HG03045 (cell line): Measurements from ENCODE around the gene MEDAG.
"Not testable (repeated sequence)": the region's sequence is repeated elsewhere in the genome, so short reads cannot be mapped to it uniquely, and the experiment has no call there.

Experiments used
- ATAC-seq: cut with Tn5 transposase; IDR thresholded peaks from one replicate; pipeline ENCODE4 v1.9.1; 2021; ENCODE audit warnings: mild to moderate bottlenecking, moderate library complexity; ENCODE audit not compliant: unreplicated experiment

MEDAG gene

GRCh38 chr13:30906411-30907051 is 460 bp downstream of the MEDAG start:
- no peak for ATAC-seq

- ATAC-seq: no peak
Observed at GRCh38 chr13:30907121-30907861, 1.2 kb downstream of the MEDAG start.

- ATAC-seq: no peak
Observed at GRCh38 chr13:30908416-30908980, 2.4 kb downstream of the MEDAG start.

DNA sequence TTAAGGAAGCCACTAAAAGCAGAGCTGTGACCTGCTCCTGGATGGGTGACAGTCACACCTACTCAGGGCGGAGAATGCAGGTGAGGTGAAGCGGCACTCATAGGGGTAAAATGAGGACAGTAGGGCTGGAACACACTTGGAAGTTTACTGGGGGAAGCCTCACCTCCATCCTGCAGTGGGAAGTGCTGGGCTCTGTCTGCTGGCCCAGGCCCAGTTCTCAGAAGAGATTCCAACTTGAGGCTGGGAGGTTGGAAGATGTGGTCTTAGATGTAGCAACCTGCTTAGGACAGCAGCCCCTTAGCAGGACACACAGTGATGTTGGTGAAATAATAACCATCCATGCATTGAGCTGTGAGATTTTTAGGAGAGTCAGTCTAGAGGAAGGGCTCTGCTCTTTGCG is 4.6 kb downstream of the MEDAG start:
- ATAC-seq: no peak

GRCh38 chr13:30915691-30916541 is 9.8 kb downstream of the MEDAG start:
- no peak for ATAC-seq

DNA sequence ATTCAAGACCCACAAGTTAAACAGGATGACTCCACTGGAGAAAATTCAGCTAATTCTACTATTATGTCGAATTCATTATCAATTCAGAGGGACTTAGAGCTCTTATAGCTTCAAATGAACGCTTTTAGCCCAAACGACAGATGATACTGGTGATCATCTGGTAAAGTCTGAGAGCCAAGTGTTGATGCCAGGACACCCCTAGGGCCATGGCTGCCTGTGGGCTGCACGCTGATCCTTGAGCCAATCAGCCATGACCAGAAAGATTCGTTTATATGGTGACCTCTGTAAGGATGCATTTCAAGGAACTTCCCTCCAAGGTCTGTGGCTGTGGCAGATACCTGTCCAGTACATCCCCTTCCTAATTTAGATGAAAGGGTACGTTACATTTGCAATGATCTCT is 10.9 kb downstream of the MEDAG start:
- no peak for ATAC-seq

DNA sequence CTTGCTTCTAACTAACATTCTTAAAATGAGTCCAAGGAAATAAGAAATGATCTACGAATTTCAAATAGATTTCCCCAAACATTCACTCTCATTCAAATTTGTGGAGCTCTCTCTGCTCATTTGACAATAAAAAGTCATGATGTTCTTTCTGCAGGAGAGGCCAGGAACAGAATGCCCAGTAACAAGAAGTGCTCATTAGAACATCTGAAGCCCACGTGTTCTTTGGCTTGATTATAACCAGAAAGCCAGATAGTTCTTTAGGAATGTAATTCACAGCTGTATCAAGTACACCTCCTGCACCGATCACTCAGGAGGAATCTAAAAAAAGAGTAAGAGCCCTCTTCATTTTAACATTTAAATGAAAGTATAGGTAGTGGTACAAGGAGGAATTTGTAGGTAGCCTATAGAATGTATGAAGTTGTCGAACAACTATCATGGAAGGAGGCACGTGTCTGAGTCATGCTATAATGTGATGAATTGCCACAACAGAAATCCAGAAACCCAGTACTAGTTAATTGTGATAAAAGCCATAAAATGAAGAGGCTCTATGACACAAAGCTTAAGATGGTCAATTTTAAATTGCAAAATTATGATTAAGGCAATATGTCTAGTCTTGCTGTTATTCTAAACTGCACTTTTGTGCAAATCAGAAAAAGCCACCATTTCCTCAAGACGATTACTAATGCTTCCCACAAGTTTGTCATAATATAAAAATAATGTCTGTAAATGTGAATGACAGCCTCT is 12.8 kb downstream of the MEDAG start:
- no peak for ATAC-seq

GRCh38 chr13:30920162-30920909 is 14.3 kb downstream of the MEDAG start:
- ATAC-seq: no peak

DNA sequence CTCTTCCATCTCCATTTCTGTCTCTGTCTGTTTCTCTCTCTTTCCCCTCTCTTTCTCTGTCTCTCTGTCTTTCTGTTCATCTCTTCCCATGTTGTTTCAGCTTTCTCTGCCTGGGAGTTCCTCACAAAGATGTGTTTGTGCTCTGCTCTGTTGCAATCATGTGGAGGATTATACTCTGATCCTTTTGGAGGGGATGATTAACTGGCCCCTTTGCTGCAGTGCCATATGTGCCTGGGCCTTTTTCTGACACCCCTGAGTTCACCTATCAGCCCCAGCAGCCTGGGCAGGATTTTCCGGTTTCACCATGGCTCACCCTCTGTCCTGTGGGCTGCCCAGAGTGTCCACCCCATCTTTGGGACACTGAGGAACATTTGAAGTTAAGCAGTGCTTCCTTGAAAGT is 17.3 kb downstream of the MEDAG start:
- no peak for ATAC-seq

DNA sequence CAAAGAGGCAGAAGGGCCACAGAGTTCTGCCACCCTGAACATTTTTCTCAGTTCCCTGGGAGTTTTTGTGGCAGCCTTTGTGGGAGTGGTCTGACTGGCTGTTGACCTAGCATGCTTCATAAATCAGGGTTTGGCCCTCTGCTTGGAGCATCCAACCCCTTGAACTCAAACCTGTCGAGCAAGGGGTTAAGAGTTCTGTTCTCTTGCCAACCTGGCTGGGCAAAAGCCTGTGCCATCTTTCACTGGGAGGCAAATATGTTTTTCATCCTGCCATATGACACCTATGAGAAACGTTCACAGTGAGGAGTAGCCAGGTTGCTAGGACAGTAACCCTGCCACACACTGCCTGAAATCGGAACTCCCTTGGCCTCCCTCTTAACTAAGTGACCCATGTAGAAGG is 18.6 kb downstream of the MEDAG start:
- no peak for ATAC-seq

DNA sequence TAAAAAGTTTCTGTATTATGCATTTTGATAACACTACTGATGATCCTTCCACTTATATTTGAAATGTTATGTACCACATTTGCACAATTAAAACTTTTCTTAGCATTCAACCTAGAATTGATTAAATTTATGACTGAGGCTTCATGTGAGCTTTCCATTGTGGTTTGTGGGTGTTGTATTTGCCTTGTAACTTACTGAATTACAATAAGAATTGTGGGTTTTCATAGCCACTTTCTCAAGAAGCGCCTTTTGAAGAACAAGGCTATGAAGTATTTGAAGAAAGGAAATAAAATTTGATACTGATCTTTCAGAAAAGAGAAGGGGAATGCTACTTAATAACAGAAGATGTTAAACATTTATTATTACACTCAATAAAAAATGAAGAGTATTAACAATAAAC is 19.4 kb downstream of the MEDAG start:
- ATAC-seq: no peak

- ATAC-seq: no peak
Observed at GRCh38 chr13:30926781-30927180, 20.7 kb downstream of the MEDAG start.

DNA sequence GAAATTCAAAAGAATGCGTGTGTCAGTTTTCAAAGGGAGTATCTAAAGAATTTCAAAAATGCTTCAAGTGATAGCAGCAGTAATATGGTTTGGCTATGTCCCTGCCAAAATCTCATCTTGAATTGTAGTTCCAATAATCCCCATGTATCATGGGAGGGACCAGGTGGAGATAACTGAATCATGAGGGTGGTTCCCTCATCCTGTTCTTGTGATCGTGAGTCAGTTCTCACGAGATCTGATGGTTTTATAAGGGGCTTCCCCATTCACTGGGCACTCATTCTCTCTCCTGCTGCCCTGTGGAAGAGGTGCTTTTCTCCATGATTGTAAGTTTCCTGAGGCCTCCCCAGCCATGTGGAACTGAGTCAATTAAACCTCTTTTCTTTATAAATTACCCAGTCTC is 21.1 kb downstream of the MEDAG start:
- ATAC-seq: not testable (repeated sequence)

DNA sequence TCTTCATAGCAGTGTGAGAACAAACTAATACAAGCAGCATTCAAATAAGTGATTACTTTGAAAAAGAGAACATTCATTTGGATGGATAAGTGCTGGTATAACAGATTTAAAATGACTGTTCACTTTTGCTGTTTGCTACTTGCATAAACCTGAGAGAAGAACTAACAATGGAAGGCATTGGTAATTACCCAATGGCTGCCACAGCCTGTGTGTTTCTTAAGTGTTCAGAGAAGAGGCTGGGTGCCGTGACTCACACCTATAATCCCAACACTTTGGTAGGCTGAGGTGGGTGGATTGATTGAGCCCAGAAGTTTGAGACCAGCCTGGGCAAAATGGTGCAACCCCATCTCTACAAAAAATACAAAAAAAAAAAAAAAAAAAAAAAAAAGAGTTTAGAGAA is 21.5 kb downstream of the MEDAG start:
- ATAC-seq: no peak

DNA sequence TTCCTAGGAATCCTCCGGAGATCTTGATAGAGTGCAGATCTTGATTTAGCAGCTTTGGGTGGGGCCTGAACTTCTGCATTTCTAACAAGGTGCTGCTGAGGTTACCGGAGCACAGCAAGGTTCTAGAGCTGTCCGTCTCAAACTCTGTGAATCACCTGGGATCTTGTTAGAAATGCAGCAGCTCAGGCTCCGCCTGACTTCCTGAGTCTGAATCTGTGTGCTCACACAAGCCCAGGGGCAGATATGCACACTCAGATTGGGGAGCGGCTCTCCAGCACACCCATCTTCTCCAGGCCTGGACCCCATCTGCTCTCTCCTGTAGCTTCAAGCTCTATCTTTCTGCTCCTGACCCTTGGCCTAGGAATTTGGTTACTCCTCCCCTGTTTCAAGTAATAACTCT is 22.9 kb downstream of the MEDAG start:
- ATAC-seq: no peak

GRCh38 chr13:30932481-30933353 is 26.6 kb downstream of the MEDAG start, which contains the start of gene TEX26:
Gene TEX26 (plus strand): TSS chr13:30932656. CDS start chr13:30932716, 60 bp downstream.
- no peak for ATAC-seq

DNA sequence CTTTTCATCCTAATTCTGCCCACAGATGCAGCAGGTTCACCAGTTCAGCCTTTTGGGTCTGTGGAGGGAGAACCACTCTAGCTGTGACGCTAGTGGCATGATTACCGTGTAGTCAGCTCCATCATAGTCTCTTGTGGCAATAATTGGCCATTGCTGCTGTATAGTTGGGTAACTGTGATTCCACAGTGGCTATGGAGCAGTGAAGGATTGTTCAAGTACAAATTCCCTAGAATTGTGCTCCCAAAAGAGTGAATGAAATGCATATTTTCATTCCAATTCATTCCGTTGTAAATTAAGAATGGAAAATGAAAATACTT is 27.2 kb downstream of the MEDAG start:
- ATAC-seq: no peak

GRCh38 chr13:30934381-30934780 is 28.3 kb downstream of the MEDAG start:
- no peak for ATAC-seq

DNA sequence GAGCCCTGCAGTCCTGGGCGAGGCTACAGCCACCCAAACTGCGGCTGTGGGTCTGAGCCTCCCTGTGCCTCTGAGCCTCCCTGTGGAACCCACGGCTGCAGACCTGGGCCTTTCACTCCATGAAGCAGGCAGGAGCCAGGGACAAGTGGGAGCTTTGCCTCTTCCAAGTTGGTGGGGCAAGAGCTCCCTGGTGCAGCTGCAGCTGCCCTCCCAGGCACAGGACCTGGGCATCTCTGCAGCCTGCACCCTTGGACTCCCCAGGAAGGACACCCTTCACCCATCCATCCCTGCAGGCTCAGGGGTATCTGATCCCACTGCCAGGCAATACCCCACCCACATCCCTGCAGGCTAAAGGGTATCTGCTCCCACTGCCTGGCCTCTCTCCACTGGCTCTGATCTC is 28.7 kb downstream of the MEDAG start:
- ATAC-seq: no peak
